HFF-Myc (cell line): Measurements from ENCODE around the gene PPP2R5D.

ENCODE experiments used
- DNase-seq: peaks from one replicate; pipeline ENCODE4 v3.0.0-alpha.2; 2011; ENCODE audit warnings: low read depth; ENCODE audit errors: extremely low read depth
- H3K4me3 ChIP-seq: replicated peaks from 2 replicates; pipeline ENCODE4 v1.5.1; 2011; ENCODE audit warnings: low read depth, mild to moderate bottlenecking, control low read depth, low read length
- TF ChIP-seq, protein P1 (sequence below): IDR thresholded peaks from 2 replicates; pipeline ENCODE4 v1.5.1; 2012; ENCODE audit warnings: mild to moderate bottlenecking, low read depth, low read length, control low read depth; ENCODE audit errors: missing control alignments

The PPP2R5D gene

DNA sequence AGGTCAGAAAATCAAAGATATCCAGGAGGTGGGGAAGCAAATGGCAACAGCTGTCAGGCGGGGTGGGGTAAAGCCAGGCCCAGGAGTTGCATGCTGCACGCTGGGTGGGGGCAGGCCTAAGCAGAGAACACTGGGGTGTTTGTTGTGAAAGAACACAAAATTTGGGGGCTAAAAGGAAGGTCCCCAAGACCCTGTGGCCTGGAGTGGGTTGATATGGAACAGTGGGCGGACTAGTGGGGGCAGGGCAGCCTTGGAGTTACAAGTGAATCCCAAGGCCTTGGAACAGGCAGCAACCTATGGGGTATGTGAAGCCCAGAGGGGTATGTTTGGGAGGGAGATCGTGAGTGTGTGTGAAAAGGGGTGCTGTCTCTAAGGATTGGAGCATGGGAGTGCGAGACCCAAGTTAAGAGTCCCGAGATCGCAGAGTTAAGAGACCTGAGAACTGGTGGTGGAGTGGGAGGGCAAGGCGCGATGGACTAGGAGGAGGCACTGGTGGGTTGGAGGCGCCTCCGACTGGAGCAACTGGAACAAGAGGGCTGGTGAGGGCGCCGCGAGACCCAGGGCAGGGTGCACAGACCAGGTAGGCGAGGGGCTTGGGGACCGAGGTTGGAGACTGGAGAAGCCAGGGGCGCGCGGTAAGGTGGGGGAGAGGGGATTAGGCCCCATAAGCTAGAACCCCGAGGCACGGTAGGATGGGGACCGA, 68.6 kb downstream of the PPP2R5D start:
- H3K4me3 ChIP-seq = peak overlapping the region; percentile 74
- no peak for DNase-seq
- TF ChIP-seq, protein P1, sequence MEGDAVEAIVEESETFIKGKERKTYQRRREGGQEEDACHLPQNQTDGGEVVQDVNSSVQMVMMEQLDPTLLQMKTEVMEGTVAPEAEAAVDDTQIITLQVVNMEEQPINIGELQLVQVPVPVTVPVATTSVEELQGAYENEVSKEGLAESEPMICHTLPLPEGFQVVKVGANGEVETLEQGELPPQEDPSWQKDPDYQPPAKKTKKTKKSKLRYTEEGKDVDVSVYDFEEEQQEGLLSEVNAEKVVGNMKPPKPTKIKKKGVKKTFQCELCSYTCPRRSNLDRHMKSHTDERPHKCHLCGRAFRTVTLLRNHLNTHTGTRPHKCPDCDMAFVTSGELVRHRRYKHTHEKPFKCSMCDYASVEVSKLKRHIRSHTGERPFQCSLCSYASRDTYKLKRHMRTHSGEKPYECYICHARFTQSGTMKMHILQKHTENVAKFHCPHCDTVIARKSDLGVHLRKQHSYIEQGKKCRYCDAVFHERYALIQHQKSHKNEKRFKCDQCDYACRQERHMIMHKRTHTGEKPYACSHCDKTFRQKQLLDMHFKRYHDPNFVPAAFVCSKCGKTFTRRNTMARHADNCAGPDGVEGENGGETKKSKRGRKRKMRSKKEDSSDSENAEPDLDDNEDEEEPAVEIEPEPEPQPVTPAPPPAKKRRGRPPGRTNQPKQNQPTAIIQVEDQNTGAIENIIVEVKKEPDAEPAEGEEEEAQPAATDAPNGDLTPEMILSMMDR = no peak

DNA sequence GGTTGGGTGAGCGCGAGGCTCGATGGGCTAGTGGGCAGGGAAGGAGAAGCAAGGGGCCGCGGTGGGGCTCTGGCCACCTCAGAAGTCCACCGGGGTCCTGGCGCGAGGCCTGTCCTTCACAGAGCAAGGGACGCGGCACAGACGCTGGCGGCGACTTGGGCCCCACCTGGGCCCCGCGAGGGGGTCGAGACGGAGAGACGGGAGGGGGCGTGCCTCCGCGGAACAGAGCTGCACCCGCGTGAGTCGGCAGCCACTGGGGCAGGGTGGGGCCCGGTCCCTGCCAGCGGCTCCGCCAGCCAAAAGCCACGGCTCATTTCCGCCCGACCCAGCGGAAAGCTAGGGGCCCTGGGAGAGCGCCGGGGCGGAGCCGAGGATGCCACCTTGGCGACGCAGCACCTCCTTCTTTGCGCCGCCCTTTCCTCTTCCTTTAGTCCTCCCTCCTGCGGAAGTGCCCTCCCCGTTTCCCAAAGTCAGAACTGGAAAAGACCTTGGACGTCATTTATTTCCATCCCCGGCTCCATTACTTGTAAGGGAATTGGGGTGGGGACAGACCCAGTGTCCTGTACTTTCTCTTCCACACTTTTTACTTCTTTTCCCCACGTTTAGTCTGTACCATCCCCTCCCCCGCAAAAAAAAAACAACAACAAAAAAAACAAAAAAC, 69.3 kb downstream of the PPP2R5D start, which contains the start of gene CUL7:
Gene CUL7, minus strand, starts transcription at position 307 of the 661 bp plus-strand sequence. CDS start 1,063 bp downstream, outside the sequence.
- TF ChIP-seq, protein P1 = no peak
- peak; percentile 78 for DNase-seq
- H3K4me3 ChIP-seq = peak within 1 kb of the TSS; percentile 74

DNA sequence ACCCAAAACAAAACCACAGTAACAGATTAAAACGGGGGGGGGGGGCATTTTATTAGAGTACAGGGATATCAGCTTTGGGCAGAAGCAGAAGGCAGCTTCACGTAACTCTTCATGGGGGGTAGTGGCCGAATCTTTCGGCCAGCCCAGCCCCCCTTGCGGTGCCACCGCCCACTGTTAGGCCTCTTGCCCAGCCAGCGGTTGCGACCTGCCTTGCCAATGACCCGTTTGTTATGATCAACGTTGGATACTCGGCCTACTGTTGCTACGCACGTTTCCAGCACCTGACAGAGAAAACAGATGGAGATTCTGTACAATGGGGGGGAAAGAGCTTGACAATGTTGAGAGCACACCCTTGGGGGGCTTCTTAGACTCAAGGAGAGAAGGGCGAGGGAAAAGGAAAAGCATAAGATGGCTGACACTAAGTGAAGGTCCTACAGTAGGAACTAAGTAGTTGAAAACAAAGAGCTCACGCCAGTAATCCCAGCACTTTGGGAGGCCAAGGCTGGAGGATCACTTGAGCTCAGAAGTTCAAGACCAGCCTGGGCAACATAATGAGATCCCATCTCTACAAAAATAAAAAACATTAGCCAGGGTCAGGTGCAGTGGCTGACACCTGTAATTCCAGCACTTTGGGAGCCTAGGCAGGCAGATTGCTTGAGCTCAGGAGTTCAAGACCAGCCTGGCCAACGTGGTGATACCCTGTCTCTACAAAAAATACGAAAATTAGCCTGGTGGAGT, 70.0 kb downstream of the PPP2R5D start:
- TF ChIP-seq, protein P1 = no peak
- peak overlapping the region; percentile 74 for H3K4me3 ChIP-seq
- DNase-seq = no peak

DNA sequence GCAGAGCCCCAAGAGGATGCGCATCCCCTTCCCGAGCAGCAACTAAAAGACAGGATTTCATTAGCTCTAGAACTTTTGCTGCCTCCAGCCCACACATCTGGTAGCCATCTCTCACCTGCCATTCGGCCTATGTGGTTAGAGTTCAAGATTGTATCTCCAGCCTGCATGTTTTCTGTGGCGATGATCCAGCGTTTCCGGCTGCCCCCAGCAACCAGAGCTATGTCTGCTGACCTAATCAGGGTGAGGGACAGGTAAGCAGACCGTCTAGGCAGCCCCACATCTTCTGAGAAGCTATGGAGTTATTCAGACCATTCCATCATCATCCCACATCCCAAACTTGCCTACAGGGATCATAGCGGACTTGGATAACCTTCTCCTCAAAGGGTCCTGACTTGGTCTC, 71.6 kb downstream of the PPP2R5D start:
- TF ChIP-seq, protein P1 = no peak
- no peak overlapping the region for H3K4me3 ChIP-seq
- no peak for DNase-seq

DNA sequence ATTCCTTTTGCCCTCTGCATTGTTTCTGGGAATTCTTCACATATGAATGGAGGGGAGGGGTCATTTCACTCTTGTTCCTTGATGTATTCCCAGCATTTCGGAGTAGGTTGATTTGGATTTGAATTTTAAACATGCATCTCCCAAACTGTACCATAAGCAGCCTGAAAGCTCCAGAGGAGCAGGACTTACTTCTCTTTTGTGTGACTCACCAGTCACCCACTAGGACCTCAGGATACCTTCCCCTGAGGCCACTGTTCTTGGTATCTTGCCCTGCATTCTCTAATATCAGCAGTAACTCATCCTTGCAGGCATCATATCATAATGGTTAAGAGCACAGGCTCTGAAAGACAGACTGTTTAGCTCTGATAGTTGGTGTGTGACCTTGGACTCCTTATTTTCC, 74.2 kb downstream of the PPP2R5D start:
- TF ChIP-seq, protein P1 = no peak
- no peak for DNase-seq
- H3K4me3 ChIP-seq = peak overlapping the region; percentile 100

DNA sequence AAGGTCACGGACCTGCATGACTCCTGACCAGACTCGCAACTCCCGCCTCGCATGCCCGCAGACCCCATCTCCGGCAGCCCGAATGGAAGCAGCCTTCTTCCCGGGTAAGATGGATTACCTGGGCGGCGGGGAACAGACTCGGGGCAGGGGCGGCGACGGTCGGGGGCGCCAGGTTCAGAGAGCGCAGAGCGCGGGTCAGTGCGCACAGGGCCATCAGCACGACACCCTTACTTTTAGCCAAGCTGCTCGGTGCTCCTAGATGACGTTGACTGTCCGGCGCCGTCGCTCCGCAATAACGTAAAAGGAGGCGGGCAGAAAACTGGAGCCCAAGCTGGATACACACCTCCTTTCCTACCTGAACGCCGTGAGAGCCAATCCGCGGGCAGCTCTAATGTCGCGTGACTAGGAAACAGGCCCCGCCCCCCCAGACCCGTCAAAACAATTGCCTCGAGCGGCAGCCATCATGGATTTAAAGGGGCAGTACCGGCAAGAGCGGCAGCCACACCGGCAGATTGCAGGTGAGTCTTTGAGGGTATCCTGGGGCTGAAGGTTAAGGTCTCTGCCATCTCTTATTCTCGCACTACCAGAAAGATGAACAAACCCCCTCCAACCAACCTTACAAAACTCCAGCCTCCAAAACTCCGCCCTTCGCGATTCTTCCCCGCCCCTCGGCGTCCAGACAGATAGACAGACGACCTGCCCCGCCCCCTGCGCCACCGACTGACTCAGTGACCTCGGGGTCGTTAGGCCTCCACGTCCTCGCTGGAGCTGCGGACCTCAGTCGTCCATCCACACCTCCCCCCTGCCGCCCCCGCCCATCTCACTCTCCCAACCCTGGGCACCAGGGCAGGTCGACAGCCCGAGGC, 75.0 kb downstream of the PPP2R5D start, which contains the start of the genes KLC4 and MRPL2:
Gene KLC4, plus strand, starts transcription at position 464 of the 866 bp plus-strand sequence. CDS start 1,705 bp downstream, outside the sequence.
Gene MRPL2, minus strand, starts transcription at position 267 of the 866 bp plus-strand sequence. Its CDS starts 53 bp downstream, at position 214.
- TF ChIP-seq, protein P1 = no peak
- DNase-seq = peak; percentile 96
- H3K4me3 ChIP-seq = peak within 1 kb of the TSS; percentile 100
